AG04449 (cell line): ENCODE measurements around the gene IGSF9.

Source experiments
- CTCF ChIA-PET: fragments of 350-600 bp; formaldehyde crosslinking; extraction: SDS; loops from one replicate; lab custom pipeline; 2021; ENCODE audit warnings: antibody characterized with exemption; lab: Yijun Ruan, JAX
- POLR2A ChIA-PET: fragments of 400-600, 350-600 bp; formaldehyde crosslinking; extraction: SDS; loops from one replicate; lab custom pipeline; 2020; ENCODE audit warnings: antibody characterized with exemption, inconsistent platforms; lab: Yijun Ruan, JAX
- DNase-seq: peaks from one replicate; pipeline ENCODE4 v3.0.0-alpha.2; 2010; ENCODE audit warnings: low read depth, low spot score
- H3K4me3 ChIP-seq: 2 replicates; pipeline ENCODE4 v1.5.1; 2011; ENCODE audit warnings: low read depth, mild to moderate bottlenecking, control low read depth, low read length
- CTCF ChIP-seq: IDR thresholded peaks from one replicate; pipeline ENCODE4 v1.5.1; 2011; ENCODE audit warnings: mild to moderate bottlenecking, moderate library complexity, low read length, control low read depth, inconsistent platforms; ENCODE audit not compliant: insufficient read depth; ENCODE audit errors: missing control alignments

Gene IGSF9

DNA sequence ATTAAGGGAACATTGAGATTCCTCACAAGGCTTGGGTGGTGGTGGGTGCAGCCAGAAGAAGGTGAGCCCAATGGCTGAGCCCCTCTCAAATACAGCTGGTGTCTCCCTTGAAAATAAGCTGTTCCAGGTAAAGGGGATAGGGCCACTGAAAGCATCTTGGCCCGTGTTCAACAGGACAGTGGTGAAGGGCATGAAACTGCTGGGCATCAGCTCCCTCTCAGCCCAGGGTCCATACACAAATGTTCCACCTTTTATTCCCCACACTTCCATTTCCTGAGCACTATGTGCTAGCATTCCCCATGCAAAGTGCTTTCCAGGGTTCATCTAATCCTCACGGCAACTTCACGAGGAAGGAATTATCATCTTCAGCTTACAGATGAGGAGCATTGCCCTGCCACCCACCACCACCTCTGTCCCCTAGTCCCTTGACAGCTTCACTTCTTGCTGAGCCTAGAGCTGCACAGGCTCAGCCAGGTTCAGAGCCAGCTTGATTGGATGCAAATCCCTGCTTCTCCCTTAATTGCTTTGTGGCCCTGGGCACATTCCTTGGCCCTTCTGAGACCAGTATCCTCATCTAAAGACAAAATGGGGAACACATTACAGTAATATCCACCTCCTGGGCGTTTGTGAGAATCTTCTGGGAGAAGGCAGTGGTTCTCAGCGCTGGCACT lies 29.7 kb downstream of the IGSF9 start:
- ChIA-PET POLR2A (interaction anchor here (0.7 to 2.3 kb wide), 4 partner anchors 9 to 92 kb away, joined by 3 to 18 read pairs (median 5); partner anchors contain the start of gene TAGLN2), CTCF (interaction anchor here (0.6 to 4.5 kb wide), 9 partner anchors 11 to 117 kb away, joined by 3 to 18 read pairs (median 5); no protein-coding TSS in a partner anchor)
- no peak for TF ChIP-seq CTCF

GRCh38 chr1:159914252-159915018 lies 31.0 kb downstream of the IGSF9 start:
- H3K4me3 ChIP-seq = no peak overlapping the region
- TF ChIP-seq CTCF = no peak
- POLR2A ChIA-PET = interaction anchor here (1.2 to 2.3 kb wide), 2 partner anchors 10 to 11 kb away, joined by 6 to 18 read pairs; partner anchors contain the start of gene TAGLN2
- no peak for DNase-seq
- CTCF ChIA-PET = interaction anchor here (0.9 to 4.5 kb wide), 6 partner anchors 9 to 116 kb away, joined by 3 to 18 read pairs (median 5); no protein-coding TSS in a partner anchor

More for the DNA sequence above, 29.7 kb downstream of the IGSF9 start:
- no peak overlapping the region for H3K4me3 ChIP-seq
- no peak for DNase-seq

DNA sequence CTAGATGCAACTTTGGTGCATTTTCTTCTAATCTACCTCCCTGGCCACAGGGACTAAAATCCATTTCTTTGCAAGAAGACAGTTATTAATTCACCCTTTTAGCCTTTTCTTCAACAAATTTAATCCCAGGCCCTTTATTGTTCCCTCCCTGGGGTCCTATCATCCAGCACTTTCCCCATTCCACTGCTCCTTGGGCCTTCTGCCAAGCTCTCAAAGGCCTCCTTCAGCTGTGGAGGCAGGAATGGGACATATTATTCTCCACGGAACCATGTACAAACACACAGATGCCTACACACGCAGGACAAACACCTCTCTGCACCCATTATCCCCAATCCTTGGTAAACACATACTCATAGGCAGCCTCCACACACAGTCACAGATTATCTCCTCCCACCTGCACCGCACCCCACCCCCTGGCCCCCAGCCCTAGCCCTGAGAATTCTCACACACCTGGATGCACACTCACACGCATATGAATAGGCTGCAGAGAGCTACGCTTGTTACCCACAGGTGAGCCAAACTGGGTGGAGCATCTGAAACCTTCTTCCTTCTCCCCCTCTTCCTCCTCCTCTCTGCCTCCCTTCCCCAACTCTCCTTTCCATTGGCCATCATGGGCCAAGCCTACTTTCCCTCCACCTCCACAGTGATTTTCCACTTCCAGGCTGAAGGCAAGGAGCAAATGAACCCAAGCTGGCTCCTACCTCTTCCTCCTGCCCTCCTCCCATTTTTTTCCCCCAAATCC lies 31.8 kb downstream of the IGSF9 start:
- ChIA-PET POLR2A (interaction anchor here (1.2 kb wide), 1 partner anchor 11 kb away, joined by 6 read pairs; the partner anchor contains the start of gene TAGLN2), CTCF (interaction anchor here (0.9 to 2.9 kb wide), 3 partner anchors 21 to 93 kb away, joined by 3 to 18 read pairs (median 4); no protein-coding TSS in a partner anchor)
- no peak overlapping the region for H3K4me3 ChIP-seq
- DNase-seq = no peak
- TF ChIP-seq CTCF = no peak

- H3K4me3 ChIP-seq = no peak overlapping the region
- ChIA-PET POLR2A (no interaction called here), CTCF (interaction anchor here (0.5 to 1.1 kb wide), 2 partner anchors 15 to 240 kb away, joined by 3 read pairs; no protein-coding TSS in a partner anchor)
- DNase-seq = no peak
- no peak for TF ChIP-seq CTCF
Observed at GRCh38 chr1:159911326-159912070, 33.9 kb downstream of the IGSF9 start.

DNA sequence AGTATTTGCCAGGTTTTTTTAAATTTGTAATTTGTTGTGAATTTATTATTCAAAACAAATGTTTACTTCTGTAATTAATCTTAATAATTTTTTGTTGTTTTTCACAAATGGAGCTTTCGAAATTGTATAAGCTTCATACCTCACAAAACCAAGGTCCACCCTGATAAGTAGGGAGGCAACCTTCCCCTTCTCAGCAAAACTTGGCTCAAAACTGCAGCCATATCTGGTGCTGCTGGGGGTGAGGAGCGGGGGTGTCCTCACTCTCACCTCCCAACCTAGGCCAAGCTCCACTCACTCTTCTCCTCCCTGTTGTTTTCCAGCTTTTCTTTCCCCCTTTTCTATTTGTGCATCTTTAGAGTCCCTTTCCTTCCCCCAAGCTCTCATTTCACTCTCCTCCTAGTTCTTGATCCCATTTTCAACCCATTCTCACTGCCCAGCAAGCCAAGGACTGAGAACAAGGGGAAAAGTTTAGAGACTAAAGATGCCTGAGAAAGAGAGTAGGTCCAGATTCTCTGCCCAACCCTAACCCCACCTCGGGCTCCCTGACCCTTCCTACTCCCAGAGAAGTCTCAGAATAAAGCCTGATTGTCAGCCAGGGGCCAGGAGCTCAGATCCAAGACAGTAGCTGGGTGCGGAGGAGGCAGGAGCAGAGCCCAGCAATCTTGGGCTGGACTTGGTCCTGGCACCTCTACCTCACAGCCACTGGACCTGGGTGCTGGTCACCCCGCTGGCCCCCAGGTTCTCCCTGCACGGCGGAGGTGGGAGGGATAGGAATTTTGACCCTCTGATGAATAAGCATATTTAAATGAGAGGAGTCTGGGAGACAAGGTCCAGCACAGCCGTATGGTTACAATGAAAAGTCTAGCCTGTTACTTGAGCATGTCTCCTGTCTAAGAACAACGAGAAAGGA lies 37.1 kb downstream of the IGSF9 start:
- ChIA-PET POLR2A (no interaction called here), CTCF (interaction anchor here (0.6 to 2.5 kb wide), 7 partner anchors 13 to 688 kb away, joined by 3 to 11 read pairs (median 6); no protein-coding TSS in a partner anchor)
- TF ChIP-seq CTCF = no peak
- H3K4me3 ChIP-seq = no peak overlapping the region
- no peak for DNase-seq
